ENCODE data around the gene ZNF383.
"Not testable (repeated sequence)": the region's sequence is repeated elsewhere in the genome, so short reads cannot be mapped to it uniquely, and the experiment has no call there.

Gene ZNF383

GRCh38 chr19:37217775-37218591, at the start of gene ZNF383:
ZNF383 (plus strand) TSS chr19:37218214; CDS start chr19:37230454, 12,240 bp downstream.
- peak; percentile 85 for DNase-seq (ENCODE audit: low spot score)

GRCh38 chr19:37172368-37173366, 45.3 kb upstream of the ZNF383 start, which contains the start of gene ZNF585A:
ZNF585A (minus strand) TSS chr19:37172695; CDS start chr19:37169910, 2,785 bp downstream.
- DNase-seq (ENCODE audit: low spot score) = peak; percentile 95

- DNase-seq (ENCODE audit: low spot score) = not testable (repeated sequence)
Observed at GRCh38 chr19:37186071-37186470, 31.9 kb upstream of the ZNF383 start.

- not testable (repeated sequence) for DNase-seq (ENCODE audit: low spot score)
Observed at GRCh38 chr19:37195248-37195647, 22.8 kb upstream of the ZNF383 start.

- not testable (repeated sequence) for DNase-seq (ENCODE audit: low spot score)
Observed at GRCh38 chr19:37197115-37197514, 20.9 kb upstream of the ZNF383 start.

- DNase-seq (ENCODE audit: low spot score) = no peak
Observed at GRCh38 chr19:37197768-37198167, 20.2 kb upstream of the ZNF383 start.

GRCh38 chr19:37217480-37217774, 587 bp upstream of the ZNF383 start:
- no peak for DNase-seq (ENCODE audit: low spot score)

GRCh38 chr19:37218592-37218935, 550 bp downstream of the ZNF383 start:
- DNase-seq (ENCODE audit: low spot score) = no peak

- DNase-seq (ENCODE audit: low spot score) = no peak
Observed at GRCh38 chr19:37220383-37220782, 2.4 kb downstream of the ZNF383 start.

GRCh38 chr19:37221136-37221535, 3.1 kb downstream of the ZNF383 start:
- no peak for DNase-seq (ENCODE audit: low spot score)

GRCh38 chr19:37226248-37226647, 8.2 kb downstream of the ZNF383 start:
- DNase-seq (ENCODE audit: low spot score) = no peak

GRCh38 chr19:37227996-37228395, 10.0 kb downstream of the ZNF383 start:
- peak; percentile 34 for DNase-seq (ENCODE audit: low spot score)

GRCh38 chr19:37243206-37243632, 25.2 kb downstream of the ZNF383 start:
- no peak for DNase-seq (ENCODE audit: low spot score)

GRCh38 chr19:37251308-37252229, 33.6 kb downstream of the ZNF383 start:
- peak; percentile 40 for DNase-seq (ENCODE audit: low spot score)

- not testable (repeated sequence) for DNase-seq (ENCODE audit: low spot score)
Observed at GRCh38 chr19:37263028-37263427, 45.0 kb downstream of the ZNF383 start.

- not testable (repeated sequence) for DNase-seq (ENCODE audit: low spot score)
Observed at GRCh38 chr19:37267005-37267404, 49.0 kb downstream of the ZNF383 start.

GRCh38 chr19:37267755-37268154, 49.7 kb downstream of the ZNF383 start:
- not testable (repeated sequence) for DNase-seq (ENCODE audit: low spot score)

- not testable (repeated sequence) for DNase-seq (ENCODE audit: low spot score)
Observed at GRCh38 chr19:37280656-37281055, 62.6 kb downstream of the ZNF383 start.

- not testable (repeated sequence) for DNase-seq (ENCODE audit: low spot score)
Observed at GRCh38 chr19:37284020-37284419, 66.0 kb downstream of the ZNF383 start.

GRCh38 chr19:37289229-37289628, 71.2 kb downstream of the ZNF383 start:
- DNase-seq (ENCODE audit: low spot score) = not testable (repeated sequence)

All from CD4-positive, alpha-beta T cell treated with Interleukin-2 at 100 ng/mL for 4 hours (primary cell).